Adipocyte (in vitro differentiated cells): ENCODE measurements around the gene PLEKHA5.
"Not testable (repeated sequence)": the region's sequence is repeated elsewhere in the genome, so short reads cannot be mapped to it uniquely, and the experiment has no call there.

Experiments used
- DNase-seq: peaks from one replicate; pipeline ENCODE4 v3.0.0-alpha.2; 2015; ENCODE audit warnings: low read depth
- H3K27me3 ChIP-seq: replicated peaks from 2 replicates; pipeline ENCODE4 v1.7.0; 2013; ENCODE audit warnings: mild to moderate bottlenecking, low read length, moderate library complexity; ENCODE audit not compliant: control insufficient read depth, insufficient read depth
- H3K36me3 ChIP-seq: 2 replicates; pipeline ENCODE4 v1.7.0; 2013; ENCODE audit warnings: low read length, mild to moderate bottlenecking, moderate library complexity; ENCODE audit not compliant: control insufficient read depth, insufficient read depth, severe bottlenecking
- H3K4me1 ChIP-seq: 2 replicates; pipeline ENCODE4 v1.7.0; 2013; ENCODE audit warnings: mild to moderate bottlenecking, low read length, moderate library complexity; ENCODE audit not compliant: control insufficient read depth, insufficient read depth
- H3K4me3 ChIP-seq: 2 replicates; pipeline ENCODE4 v1.7.0; 2013; ENCODE audit warnings: mild to moderate bottlenecking, low read length, moderate library complexity
- H3K9ac ChIP-seq: 2 replicates; pipeline ENCODE4 v1.7.0; 2013; ENCODE audit warnings: mild to moderate bottlenecking, low read length, moderate library complexity
- H3K9me3 ChIP-seq: 2 replicates; pipeline ENCODE4 v1.7.0; 2013; ENCODE audit warnings: mild to moderate bottlenecking, low read length, moderate library complexity; ENCODE audit not compliant: control insufficient read depth

PLEKHA5 gene

DNA sequence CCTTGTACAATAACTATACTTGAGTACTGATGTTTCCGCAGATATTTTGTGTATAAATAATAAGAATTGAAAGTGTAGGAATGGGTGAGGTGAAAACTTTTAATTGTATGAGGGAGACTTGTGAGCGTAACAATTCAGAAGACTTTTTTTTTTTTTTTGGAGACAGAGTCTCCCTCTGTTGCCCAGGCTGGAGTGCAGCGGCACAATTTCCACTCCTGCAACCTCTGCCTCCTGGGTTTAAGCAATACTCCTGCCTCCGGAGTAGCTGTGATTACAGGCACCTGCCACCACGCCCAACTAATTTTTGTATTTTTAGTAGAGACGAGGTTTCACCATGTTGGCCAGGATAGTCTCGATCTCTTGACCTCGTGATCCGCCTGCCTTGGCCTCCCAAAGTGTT, 40.8 kb downstream of the PLEKHA5 start:
- not testable (repeated sequence) for DNase-seq, H3K27me3 ChIP-seq, H3K36me3 ChIP-seq, H3K9me3 ChIP-seq, H3K4me3 ChIP-seq, H3K4me1 ChIP-seq, H3K9ac ChIP-seq

DNA sequence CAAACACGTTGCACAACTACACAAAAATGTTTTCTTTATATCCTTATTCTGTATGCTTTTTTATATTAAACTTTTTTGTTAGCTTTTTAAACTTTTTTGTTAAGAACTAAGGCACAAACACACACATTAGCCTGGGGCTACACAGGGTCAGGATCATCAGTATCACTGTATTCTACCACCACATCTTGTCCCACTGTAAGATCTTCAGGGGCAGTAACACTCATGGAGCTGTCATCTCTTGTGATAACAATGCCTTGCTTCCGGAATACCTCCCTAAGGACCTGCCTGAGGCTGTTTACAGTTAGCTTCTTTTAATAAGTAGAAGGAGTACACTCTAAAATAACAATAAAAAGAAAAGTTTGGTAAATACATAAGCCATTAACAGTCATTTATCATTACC, 42.2 kb downstream of the PLEKHA5 start:
- Histone ChIP-seq H3K4me3 (no peak overlapping the region), H3K4me1 (no peaks in the 10 kb centered on the region), H3K9ac (no peak overlapping the region), H3K36me3 (no peaks in the 10 kb centered on the region), H3K27me3 (no peaks in the 10 kb centered on the region), H3K9me3 (no peaks in the 10 kb centered on the region)
- DNase-seq = no peak

DNA sequence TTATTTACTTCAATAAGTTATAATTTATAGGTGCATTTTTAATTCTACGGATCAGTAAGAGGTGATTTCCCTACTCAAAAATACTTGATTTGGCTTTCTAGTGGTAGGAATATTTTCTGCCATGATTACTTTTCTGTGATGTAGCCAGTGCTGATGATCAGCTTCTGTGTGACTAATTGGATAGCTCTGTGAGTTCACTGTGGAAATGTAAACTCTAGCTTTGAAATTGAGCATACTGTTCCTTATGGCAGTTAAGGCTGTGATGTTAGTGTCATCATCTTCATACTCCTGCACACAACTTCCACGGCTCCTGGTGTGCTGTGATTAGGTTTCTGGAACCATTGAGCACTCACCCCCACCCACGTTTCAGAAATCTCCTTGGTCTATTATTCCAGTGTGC, 48.2 kb downstream of the PLEKHA5 start:
- H3K9me3 ChIP-seq = no peaks in the 10 kb centered on the region
- DNase-seq = no peak
- H3K27me3 ChIP-seq = no peaks in the 10 kb centered on the region
- no peak overlapping the region for H3K4me3 ChIP-seq
- H3K9ac ChIP-seq = no peak overlapping the region
- H3K4me1 ChIP-seq = no peaks in the 10 kb centered on the region
- no peaks in the 10 kb centered on the region for H3K36me3 ChIP-seq

DNA sequence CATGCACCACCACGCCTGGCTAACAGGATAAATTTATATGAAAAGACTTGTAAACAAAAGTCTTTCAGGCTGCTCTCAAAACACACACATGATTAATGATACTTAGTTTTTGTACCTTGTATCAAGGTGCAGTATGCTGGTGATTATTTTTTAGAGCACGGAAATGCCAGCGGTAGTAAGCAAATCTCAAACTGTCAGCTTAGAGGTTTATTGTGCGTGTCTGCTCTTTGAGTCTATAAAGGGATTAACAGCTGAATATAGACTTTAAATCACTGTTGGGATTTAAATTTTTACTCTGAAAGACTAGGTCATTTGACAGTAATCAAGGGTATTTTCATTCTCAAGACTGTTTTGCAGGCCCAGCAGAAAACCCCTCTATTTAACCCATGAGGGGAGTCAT, 50.5 kb downstream of the PLEKHA5 start:
- no peaks in the 10 kb centered on the region for H3K9me3 ChIP-seq
- H3K36me3 ChIP-seq = no peaks in the 10 kb centered on the region
- no peaks in the 10 kb centered on the region for H3K4me1 ChIP-seq
- no peak for DNase-seq
- no peaks in the 10 kb centered on the region for H3K27me3 ChIP-seq
- no peak overlapping the region for H3K4me3 ChIP-seq
- H3K9ac ChIP-seq = no peak overlapping the region

DNA sequence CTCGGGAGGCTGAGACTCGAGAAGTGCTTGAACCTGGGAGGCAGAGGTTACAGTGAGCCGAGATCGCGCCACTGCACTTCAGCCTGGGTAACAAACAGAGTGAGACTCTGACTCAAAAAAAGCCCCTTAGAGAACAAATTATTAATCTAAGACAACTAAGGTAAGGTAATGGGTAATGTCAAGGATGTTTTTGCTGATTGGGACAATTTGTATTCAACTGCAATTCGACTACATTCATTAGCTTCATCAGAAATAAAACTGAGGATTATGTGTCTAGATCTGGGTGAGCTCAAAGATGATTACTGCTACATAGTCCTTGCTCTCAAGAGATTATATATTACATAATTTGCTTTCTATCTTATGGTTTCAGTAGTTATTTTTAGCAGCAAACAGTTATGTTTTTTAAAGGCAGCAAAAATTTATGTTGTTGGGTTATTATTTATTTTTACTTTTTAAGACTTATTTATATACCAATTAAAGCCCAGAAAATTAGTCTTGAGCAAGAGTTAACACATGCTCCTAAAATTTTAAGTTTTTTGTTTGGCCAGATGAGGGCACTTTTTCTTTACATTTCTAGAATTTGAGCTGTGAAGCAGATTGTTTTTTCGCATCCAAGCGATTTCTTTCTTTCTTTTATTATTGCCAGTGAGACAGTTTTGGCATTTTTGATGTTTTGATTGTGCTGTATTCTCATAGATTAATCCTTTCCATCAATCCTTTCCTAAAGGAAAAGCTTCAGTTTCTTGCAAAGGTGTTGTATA, 52.3 kb downstream of the PLEKHA5 start:
- H3K4me1 ChIP-seq = peaks cover 10% of the 10 kb centered on the region
- no peaks in the 10 kb centered on the region for H3K9me3 ChIP-seq
- H3K27me3 ChIP-seq = no peaks in the 10 kb centered on the region
- H3K9ac ChIP-seq = peak overlapping the region; percentile 5
- peak; percentile 54 for DNase-seq
- no peak overlapping the region for H3K4me3 ChIP-seq
- no peaks in the 10 kb centered on the region for H3K36me3 ChIP-seq

DNA sequence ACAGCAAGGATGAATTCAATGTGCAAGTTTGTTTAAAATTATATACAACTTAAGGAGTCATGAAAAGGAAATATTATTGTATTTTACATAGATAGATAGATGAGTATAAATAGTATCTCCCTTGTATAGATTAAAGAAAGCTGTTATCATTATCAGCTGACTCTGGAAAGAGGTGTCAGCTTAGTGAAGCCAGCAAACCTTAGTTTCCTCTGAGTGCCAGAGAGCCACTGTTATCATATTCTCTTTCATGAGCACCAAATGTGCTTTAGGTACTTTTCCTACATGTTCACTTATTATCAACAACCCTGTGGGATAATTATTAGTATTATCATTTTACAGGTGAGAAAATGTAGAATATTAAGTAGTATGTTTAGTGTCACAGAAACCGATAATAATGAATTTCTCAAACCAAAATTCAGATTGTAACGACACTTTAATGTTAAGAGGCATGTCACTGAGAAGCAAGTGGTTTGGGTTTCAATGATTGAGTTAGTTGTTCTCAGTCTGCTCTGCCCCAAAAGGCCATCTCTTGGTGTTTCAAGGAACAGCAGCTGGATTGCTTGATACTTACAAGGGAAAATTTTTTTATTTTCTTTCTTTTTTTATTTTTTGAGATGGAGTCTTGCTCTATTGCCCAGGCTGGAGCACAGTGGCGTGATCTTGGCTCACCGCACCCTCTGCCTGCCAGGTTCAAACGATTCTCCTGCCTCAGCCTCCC, 53.7 kb downstream of the PLEKHA5 start:
- Histone ChIP-seq H3K9me3 (no peaks in the 10 kb centered on the region), H3K36me3 (no peaks in the 10 kb centered on the region), H3K9ac (no peak overlapping the region), H3K4me1 (peaks cover 22% of the 10 kb centered on the region), H3K4me3 (no peak overlapping the region), H3K27me3 (no peaks in the 10 kb centered on the region)
- peak; percentile 59 for DNase-seq

DNA sequence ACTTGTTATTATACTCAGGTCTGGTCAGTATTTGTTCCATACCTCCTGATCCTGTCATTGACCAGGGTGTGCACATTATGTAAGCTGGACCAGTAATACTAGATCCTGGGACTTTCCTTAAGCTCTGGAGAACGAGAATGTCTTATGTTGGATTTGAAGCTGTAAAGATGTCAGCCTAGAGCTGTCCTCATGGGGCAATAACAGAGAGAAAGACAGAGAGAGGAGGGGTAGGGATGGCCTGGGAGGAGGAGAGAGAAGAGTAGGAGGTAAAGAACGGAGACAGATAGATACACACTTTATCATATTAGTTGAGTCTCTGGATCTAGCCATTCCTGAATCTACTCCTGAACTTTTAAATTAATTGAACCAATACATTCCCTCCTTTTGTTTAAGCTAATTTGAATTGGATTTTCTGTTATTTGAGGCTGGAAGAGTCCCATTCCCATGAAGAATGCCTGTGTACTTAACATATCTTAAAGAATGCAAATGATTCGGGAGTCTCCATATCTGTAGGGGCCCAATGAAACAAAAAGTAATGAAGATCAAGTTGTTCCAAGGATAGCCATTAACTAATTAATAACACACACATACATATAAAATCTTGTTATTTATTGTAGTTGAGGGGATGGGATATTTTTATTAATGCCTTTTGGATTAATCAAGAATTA, 55.9 kb downstream of the PLEKHA5 start:
- Histone ChIP-seq H3K4me1 (peaks cover 24% of the 10 kb centered on the region), H3K4me3 (no peak overlapping the region), H3K27me3 (no peaks in the 10 kb centered on the region), H3K9ac (no peak overlapping the region), H3K9me3 (no peaks in the 10 kb centered on the region), H3K36me3 (no peaks in the 10 kb centered on the region)
- DNase-seq = no peak

DNA sequence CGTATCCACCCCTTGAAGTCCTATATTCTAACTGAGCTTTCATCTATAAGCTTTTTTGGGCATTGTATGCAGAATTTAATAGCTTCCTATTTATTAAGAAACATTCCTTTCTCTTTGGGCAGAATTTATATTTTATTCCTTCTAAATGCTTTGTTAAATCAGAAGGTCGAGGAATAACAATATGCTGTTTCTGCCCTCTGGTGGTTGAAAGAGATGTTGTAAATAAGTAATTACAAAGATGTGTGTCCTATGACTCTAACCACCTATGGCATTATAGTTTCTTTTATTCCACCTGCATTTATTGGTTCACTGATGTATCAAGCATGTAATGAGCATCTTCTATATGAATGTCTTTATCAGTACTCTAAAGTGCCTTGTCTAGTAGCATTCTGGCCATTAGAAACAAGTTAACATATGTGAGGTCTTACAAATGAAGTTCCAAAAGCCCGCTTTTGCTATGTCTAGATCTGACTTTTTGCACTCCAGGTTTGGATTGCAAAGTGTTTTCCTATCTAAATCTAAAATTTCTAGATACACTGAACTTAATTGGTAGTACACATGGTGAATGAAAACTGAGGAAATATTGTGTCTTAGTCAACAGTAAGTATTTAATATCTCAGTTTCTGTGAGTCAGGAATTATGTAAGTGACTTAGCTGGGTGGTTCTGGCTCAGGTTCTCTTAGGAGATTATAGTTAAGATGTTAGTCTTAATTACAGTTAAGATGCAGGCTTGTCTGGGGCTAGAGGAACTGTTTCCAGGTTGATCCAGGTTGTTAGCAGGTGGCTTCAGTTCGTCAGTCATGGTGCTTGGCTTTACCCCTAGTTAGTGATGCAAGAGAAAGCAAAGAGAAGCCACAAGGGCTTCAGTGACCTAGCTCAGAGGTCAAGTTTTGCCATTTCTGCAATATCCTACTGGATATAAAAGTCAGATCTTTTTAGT, 57.5 kb downstream of the PLEKHA5 start:
- Histone ChIP-seq H3K27me3 (no peaks in the 10 kb centered on the region), H3K4me3 (peak overlapping the region; percentile 34), H3K9ac (no peak overlapping the region), H3K4me1 (peaks cover 36% of the 10 kb centered on the region), H3K36me3 (no peaks in the 10 kb centered on the region), H3K9me3 (no peaks in the 10 kb centered on the region)
- peak; percentile 85 for DNase-seq

DNA sequence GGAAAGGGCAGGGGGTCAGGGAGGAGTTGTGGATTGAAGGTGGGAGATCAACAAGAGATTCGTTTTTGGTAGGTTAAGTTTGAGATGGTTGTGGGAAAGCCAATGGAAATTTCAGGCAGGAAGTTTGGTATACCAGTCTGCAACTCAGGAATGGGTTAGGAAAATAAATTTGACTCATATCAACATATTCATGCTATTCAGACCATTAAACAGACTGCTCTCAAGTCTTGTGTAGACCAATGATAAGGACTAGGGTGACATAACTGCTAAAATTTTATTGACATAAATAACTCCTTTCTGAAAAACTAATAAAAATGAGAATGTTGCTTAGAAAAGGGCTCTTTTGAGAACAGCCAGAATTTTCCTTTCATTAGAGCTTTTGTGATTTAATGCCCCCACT, 60.0 kb downstream of the PLEKHA5 start:
- no peaks in the 10 kb centered on the region for H3K9me3 ChIP-seq
- peaks cover 39% of the 10 kb centered on the region for H3K4me1 ChIP-seq
- H3K4me3 ChIP-seq = no peak overlapping the region
- no peak for DNase-seq
- no peak overlapping the region for H3K9ac ChIP-seq
- H3K27me3 ChIP-seq = no peaks in the 10 kb centered on the region
- H3K36me3 ChIP-seq = no peaks in the 10 kb centered on the region

DNA sequence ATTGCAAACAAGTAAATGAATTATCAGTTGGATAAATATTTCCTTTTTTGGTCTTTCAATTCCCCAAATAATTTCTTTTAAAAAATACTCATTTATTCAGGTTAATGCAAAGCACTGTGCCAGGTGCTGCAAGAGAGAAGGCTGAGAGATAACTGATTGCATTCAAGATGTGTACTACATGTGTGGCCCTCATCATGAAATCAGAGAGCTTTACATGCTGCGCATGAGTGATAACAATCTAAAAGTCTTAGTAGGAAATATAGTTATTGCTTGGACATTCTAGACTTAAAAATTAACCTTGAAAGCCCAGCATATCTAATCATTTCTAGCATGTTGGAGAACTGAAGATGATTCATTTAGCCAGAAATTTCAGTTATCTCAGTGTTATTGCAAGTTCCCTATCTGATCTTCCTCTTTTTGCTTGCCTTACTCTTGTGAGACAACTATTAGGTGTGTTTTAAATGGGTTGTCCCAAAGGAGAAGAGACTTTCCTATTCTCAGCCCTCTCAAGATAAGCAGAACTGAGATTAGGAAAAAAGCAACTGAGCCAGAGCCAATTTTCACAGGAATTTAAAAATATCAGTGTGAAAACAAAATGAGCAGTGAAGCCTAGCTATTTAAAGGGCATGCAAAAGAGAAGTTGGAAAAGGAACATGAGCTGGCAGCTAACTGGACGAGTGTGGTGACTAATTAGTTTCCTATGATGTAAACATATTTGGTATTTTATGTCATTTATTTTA, 60.9 kb downstream of the PLEKHA5 start:
- peak; percentile 47 for DNase-seq
- Histone ChIP-seq H3K9me3 (no peaks in the 10 kb centered on the region), H3K4me3 (no peak overlapping the region), H3K27me3 (no peaks in the 10 kb centered on the region), H3K4me1 (peaks cover 39% of the 10 kb centered on the region), H3K9ac (no peak overlapping the region), H3K36me3 (no peaks in the 10 kb centered on the region)
